Sigmoid colon (tissue), 7 donors: ENCODE data around the gene MRPS33. TPM values are rescaled to one million over a fixed set of nuclear protein-coding genes. Genes with fewer than 3 reads are reported as not detected.

Source experiments
- DNase-seq: peaks from one replicate; pipeline ENCODE4 v3.0.0-alpha.2; 2019
- H3K27ac ChIP-seq, 4 donors: fragments of 200-600 bp; sonication (generic); one replicate each; pipeline ENCODE4 v1.5.1; 2016 to 2019; ENCODE audit warnings: mild to moderate bottlenecking in 1 of 4
- H3K27me3 ChIP-seq, 3 donors: fragments of 200-600 bp; sonication (generic); one replicate each; pipeline ENCODE4 v1.5.1; 2019; ENCODE audit warnings: mild to moderate bottlenecking in 1 of 3
- H3K36me3 ChIP-seq, 4 donors: fragments of 200-600 bp; sonication (generic); one replicate each; pipeline ENCODE4 v1.5.1; 2016 to 2019
- H3K4me1 ChIP-seq, 4 donors: fragments of 200-600 bp; sonication (generic); one replicate each; pipeline ENCODE4 v1.5.1; 2017 to 2019
- H3K4me3 ChIP-seq, 4 donors: fragments of 200-600 bp; sonication (generic); one replicate each; pipeline ENCODE4 v1.5.1; 2017 to 2019; ENCODE audit warnings: mild to moderate bottlenecking in 2 of 4, moderate library complexity in 1 of 4
- H3K9me3 ChIP-seq, 4 donors: fragments of 200-600 bp in 3 of 4; sonication (generic) in 3 of 4; one replicate each; pipeline versions ENCODE4 v1.5.1 to v1.6.1; 2013 to 2019
- EP300 ChIP-seq, 4 donors: sonication (generic); formaldehyde crosslinking; IDR thresholded peaks; one replicate each; pipeline ENCODE4 v1.6.1; 2017; ENCODE audit warnings: antibody characterized with exemption in 4 of 4
- POLR2A ChIP-seq, 2 donors: fragments of 450-650 bp; IDR thresholded peaks; one replicate each; pipeline ENCODE4 v1.6.1; 2016; ENCODE audit warnings: antibody characterized with exemption in 2 of 2, mild to moderate bottlenecking in 2 of 2, moderate library complexity in 2 of 2
- POLR2AphosphoS5 ChIP-seq, 4 donors: sonication (generic); formaldehyde crosslinking; IDR thresholded peaks; one replicate each; pipeline ENCODE4 v1.6.1; 2017; ENCODE audit warnings: antibody characterized with exemption in 4 of 4
- WGBS, 2 donors: extraction: QIAGEN DNeasy Blood & Tissue Kit; methylation state at CpG; one replicate each; pipeline ENCODE4 v1.1.7; 2013; 5-methylcytosine and 5-hydroxymethylcytosine counted together
- intact Hi-C: fragments of 100-400 bp; cut with DNase I; formaldehyde crosslinking; loops from one replicate; pipeline ENCODE4 v1.15.1; 2023
- polyA plus RNA-seq, 3 donors: library from polyadenylated mRNA; stranded (reverse); fragments of 200-250 nt; gene quantifications; one replicate each; pipeline ENCODE4 v1.2.3, GENCODE V29; 2013
- total RNA-seq, 4 donors: library from RNA; depleted of rRNA; stranded (reverse); fragments of >200 nt; gene quantifications; one replicate each; pipeline ENCODE4 v1.1.0, GENCODE V29; 2016
- TF ChIP-seq, protein P1 (sequence below), 4 experiments: fragments of 450-650 bp in 3 of 4; fragments of 200-600 bp in 1 of 4; IDR thresholded peaks; one replicate each; pipeline ENCODE4 v1.5.1; 2016 to 2019; ENCODE audit warnings: antibody characterized with exemption in 4 of 4, mild to moderate bottlenecking in 3 of 4, moderate library complexity in 2 of 4
- donor health status: healthy with polysubstance abuse.
- donor health status: Bipolar disorder and iron deficiency.
- donor health status: healthy.

Gene MRPS33
- total and polyA plus RNA-seq, 7 donors: 14.7 to 150 (median 32.7) TPM

DNA sequence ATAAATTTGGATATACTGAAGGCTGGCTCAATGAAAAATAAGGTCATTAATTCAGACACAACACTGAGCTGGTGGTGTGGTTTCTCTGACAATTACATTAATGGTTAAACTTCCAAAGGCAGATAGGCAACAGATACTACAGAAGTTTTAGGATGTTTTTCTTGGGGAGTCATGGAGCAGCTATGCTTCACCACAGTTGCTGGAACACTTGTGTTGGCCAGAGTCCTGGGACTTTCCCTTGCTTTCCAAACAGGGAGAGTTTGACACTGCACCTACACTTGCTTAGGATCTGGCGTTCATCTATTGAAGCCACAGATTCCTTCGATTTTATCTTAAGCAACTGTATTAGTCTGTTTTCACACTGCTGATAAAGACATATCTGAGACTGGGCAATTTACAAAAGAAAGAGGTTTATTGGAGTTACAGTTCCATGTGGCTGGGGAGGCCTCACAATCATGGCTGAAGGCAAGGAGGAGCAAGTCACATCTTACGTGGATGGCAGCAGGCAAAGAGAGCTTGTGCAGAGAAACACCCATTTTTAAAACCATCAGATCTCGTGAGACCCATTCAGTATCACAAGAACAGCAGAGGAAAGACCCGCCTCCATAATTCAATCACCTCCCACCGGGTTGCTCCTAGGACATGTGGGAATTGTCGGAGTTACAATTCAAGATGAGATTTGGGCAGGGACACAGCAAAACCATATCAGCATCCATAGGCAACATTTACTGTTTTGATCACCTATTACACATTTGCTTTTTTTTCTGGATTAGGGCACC is 31.3 kb upstream of the MRPS33 start:
- DNase-seq: no peak
- Histone ChIP-seq H3K4me1 (peaks cover 0 to 8% (median 4%) of the 10 kb centered on the region in 4 donors), H3K4me3 (no peak overlapping the region), H3K27me3 (no peaks in the 10 kb centered on the region), H3K27ac (no peak overlapping the region), H3K36me3 (no peaks in the 10 kb centered on the region), H3K9me3 (no peaks in the 10 kb centered on the region)
- 82 to 87% methylated on average over 7 of the region's 7 CpGs for WGBS, 2 donors
- intact Hi-C loops: no loop called here
- TF ChIP-seq, protein P1, sequence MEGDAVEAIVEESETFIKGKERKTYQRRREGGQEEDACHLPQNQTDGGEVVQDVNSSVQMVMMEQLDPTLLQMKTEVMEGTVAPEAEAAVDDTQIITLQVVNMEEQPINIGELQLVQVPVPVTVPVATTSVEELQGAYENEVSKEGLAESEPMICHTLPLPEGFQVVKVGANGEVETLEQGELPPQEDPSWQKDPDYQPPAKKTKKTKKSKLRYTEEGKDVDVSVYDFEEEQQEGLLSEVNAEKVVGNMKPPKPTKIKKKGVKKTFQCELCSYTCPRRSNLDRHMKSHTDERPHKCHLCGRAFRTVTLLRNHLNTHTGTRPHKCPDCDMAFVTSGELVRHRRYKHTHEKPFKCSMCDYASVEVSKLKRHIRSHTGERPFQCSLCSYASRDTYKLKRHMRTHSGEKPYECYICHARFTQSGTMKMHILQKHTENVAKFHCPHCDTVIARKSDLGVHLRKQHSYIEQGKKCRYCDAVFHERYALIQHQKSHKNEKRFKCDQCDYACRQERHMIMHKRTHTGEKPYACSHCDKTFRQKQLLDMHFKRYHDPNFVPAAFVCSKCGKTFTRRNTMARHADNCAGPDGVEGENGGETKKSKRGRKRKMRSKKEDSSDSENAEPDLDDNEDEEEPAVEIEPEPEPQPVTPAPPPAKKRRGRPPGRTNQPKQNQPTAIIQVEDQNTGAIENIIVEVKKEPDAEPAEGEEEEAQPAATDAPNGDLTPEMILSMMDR (IDR thresholded peaks at IDR 0.05): no peak
- TF ChIP-seq POLR2AphosphoS5 (IDR thresholded peaks at IDR 0.05) (no peak), EP300 (IDR thresholded peaks at IDR 0.05) (no peak), POLR2A (IDR thresholded peaks at IDR 0.05) (no peak)

DNA sequence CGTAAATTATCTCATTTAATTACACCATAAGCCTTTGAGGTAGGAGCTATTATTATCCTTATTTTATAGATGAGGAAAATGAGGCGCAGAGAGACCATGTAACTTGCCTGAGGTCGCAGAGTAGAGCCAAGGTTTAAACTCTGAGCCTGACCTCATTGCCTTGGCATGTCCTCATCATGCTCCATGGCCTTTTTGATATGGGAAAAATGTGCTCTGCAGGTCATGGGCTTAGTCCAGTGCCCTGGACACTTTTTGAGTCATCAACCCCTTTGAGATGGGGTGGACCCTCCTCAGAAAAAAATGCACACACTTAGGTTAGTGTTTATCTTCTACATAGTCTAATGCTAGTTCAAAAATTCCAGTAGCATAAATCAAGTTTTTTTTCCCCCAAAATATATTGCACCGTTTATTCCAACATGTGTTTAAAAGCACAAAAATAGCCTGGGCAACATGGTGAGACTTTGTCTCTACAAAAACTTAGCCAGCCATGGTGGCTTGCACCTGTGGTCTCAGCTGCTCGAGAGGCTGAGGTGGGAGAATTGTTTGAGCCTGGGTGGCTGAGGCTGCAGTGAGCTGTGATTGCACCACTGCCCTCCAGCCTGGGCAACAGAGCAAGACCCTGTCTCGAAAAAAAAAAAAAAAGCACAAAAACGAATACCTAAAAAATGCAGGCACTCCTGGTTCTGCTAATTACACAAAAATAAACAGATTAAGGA is 30.5 kb upstream of the MRPS33 start:
- Histone ChIP-seq H3K4me3 (no peak overlapping the region), H3K4me1 (peaks cover 0 to 8% (median 4%) of the 10 kb centered on the region in 4 donors), H3K27me3 (no peaks in the 10 kb centered on the region), H3K27ac (no peak overlapping the region), H3K9me3 (no peaks in the 10 kb centered on the region), H3K36me3 (no peaks in the 10 kb centered on the region)
- TF ChIP-seq, protein P1 (IDR thresholded peaks at IDR 0.05): no peak
- TF ChIP-seq POLR2A (IDR thresholded peaks at IDR 0.05): no peak
- TF ChIP-seq EP300 (IDR thresholded peaks at IDR 0.05): no peak
- no peak for TF ChIP-seq POLR2AphosphoS5 (IDR thresholded peaks at IDR 0.05)
- intact Hi-C loops: no loop called here
- 43 to 57% methylated on average over 7 of the region's 7 CpGs for WGBS, 2 donors
- no peak for DNase-seq

DNA sequence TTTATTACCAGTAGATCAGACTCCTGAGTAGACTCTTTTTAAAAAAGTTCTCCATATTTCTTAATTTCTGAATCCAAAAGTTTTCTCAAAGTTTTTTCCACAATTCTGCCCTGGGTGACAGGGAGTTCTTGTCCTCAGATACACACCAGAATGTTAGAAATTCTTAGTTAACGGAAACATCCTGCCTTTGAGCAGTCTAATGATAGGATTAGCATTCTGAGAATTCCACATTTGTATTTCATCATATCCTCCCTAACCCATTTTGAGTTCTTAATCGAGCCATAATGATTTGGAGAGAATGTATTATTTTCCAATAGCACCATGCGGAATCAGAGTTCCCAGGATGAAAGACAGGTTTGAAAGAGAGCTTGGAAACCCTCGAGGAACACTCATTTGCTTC is 28.9 kb upstream of the MRPS33 start:
- H3K4me1 ChIP-seq: peaks cover 0 to 8% (median 4%) of the 10 kb centered on the region in 4 donors
- TF ChIP-seq, protein P1 (IDR thresholded peaks at IDR 0.05): no peak
- no peak for TF ChIP-seq POLR2A (IDR thresholded peaks at IDR 0.05)
- TF ChIP-seq POLR2AphosphoS5 (IDR thresholded peaks at IDR 0.05): no peak
- TF ChIP-seq EP300 (IDR thresholded peaks at IDR 0.05): no peak
- H3K27ac ChIP-seq: no peak overlapping the region
- intact Hi-C loops: no loop called here
- WGBS, 2 donors: 84 to 86% methylated on average over 4 of the region's 4 CpGs
- no peak overlapping the region for H3K4me3 ChIP-seq
- H3K9me3 ChIP-seq: no peaks in the 10 kb centered on the region
- H3K36me3 ChIP-seq: no peaks in the 10 kb centered on the region
- H3K27me3 ChIP-seq: no peaks in the 10 kb centered on the region
- DNase-seq: no peak

DNA sequence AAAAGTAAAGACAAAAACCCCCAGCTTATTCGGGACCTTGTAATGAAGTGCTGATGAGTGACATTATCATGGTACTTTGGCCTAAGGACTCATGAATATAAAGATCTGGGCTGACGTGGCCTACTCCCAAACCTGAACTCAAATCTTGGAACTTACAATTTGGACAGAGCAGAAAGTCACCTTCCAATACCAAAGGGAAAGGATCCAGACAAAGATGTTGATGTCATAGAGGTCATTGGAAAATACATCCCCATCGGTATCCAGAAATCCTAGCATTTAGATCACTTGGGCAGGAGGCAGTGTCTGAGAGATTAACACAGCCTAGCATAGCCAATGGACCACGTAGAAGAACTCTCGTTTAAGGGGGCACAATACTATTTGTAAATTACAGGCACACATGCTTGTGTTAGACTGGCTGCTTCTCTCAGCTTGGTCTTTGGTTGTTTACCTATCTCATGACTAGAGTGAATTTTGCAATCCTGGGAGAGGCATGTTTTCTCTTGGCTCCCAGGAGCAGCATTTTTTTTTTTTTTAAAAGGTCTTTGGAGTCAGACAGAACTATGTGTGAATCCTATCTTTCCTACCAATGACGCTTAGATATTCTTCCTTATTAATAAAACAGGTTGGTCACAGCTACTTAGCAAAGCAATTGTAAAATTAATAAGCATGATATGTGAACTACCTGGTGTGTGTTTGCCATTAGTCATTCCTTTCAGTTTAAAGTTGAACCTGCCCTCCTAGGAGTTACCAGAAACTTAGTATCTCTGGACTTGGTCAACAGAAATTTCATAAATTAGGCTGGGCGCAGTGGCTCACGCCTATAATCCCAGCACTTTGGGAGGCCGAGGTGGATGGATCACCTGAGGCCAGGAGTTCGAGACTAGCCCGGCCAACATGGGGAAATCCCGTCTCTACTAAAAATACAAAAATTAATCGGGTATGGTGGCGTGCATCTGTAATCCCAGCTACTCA is 27.8 kb upstream of the MRPS33 start:
- intact Hi-C loops: no loop called here
- Histone ChIP-seq H3K36me3 (no peaks in the 10 kb centered on the region), H3K27me3 (no peaks in the 10 kb centered on the region), H3K27ac (no peak overlapping the region), H3K4me3 (no peak overlapping the region), H3K4me1 (peaks cover 0 to 8% (median 4%) of the 10 kb centered on the region in 4 donors), H3K9me3 (no peaks in the 10 kb centered on the region)
- WGBS, 2 donors: 76 to 86% methylated on average over 14 of the region's 14 CpGs
- TF ChIP-seq EP300 (IDR thresholded peaks at IDR 0.05): no peak
- no peak for TF ChIP-seq POLR2AphosphoS5 (IDR thresholded peaks at IDR 0.05)
- no peak for TF ChIP-seq POLR2A (IDR thresholded peaks at IDR 0.05)
- TF ChIP-seq, protein P1 (IDR thresholded peaks at IDR 0.05): no peak
- no peak for DNase-seq
